GM12878 (cell line): Measurements from ENCODE around the gene PSMD1. TPM values are rescaled to one million over a fixed set of nuclear protein-coding genes. Genes with fewer than 3 reads are reported as not detected.

Source experiments
- ATAC-seq: fragments of 200-7000 bp; cut with Tn5 transposase; 3 replicates; pipeline ENCODE4 v1.9.1; 2020; ENCODE audit warnings: mild to moderate bottlenecking, moderate library complexity
- BruUV-seq: library from RNA; stranded (reverse); fragments of 400-500 nt; replicated peaks from 2 replicates; lab custom pipeline; 2021; lab: Mats Ljungman, UMichigan
- CTCF ChIA-PET: fragments of 300-600 bp; sonication (Branson Sonifier 250); formaldehyde crosslinking; extraction: SDS; loops from one replicate; lab custom pipeline; 2021; ENCODE audit warnings: inconsistent platforms; lab: Yijun Ruan, JAX
- POLR2A ChIA-PET: fragments of 350-600 bp; formaldehyde crosslinking; extraction: SDS; loops from one replicate; lab custom pipeline; 2021; ENCODE audit warnings: inconsistent platforms; lab: Charles Lee
- RAD21 ChIA-PET: fragments of 300-600 bp; sonication (Branson Sonifier 250); formaldehyde crosslinking; loops from one replicate; lab custom pipeline; 2023; ENCODE audit warnings: antibody characterized with exemption; ENCODE audit not compliant: unreplicated experiment; lab: Charles Lee
- SMC1A ChIA-PET: fragments of 300-600 bp; sonication (Branson Sonifier 250); formaldehyde crosslinking; loops from one replicate; lab custom pipeline; 2023; ENCODE audit not compliant: unreplicated experiment, uncharacterized antibody; lab: Charles Lee
- DNase-seq: peaks from one replicate; pipeline ENCODE4 v3.0.0-alpha.2; 2011; ENCODE audit warnings: low read depth, low spot score
- FAIRE-seq: peaks from 3 replicates; lab custom pipeline; 2011; peaks lifted over from hg19 to GRCh38; lab: Jason Lieb, UNC
- H2AFZ ChIP-seq: 2 replicates; pipeline ENCODE4 v1.6.0; 2011; ENCODE audit warnings: low read depth, low read length, control low read depth; ENCODE audit not compliant: control insufficient read depth
- H3K27ac ChIP-seq: 2 replicates; pipeline ENCODE4 v1.5.1; 2011; ENCODE audit warnings: control low read depth; ENCODE audit not compliant: control insufficient read depth, insufficient read depth
- H3K27me3 ChIP-seq, 2 experiments: replicated peaks in 1 of 2; 2 replicates each; pipeline versions ENCODE4 v1.6.0 to v1.6.1; 2011; ENCODE audit warnings: low read length in 1 of 2; ENCODE audit not compliant: control insufficient read depth in 2 of 2, insufficient read depth in 2 of 2
- H3K36me3 ChIP-seq, 2 experiments: 2 replicates each; pipeline ENCODE4 v1.5.1; 2011; ENCODE audit warnings: low read length in 1 of 2; ENCODE audit not compliant: control insufficient read depth in 2 of 2, insufficient read depth in 2 of 2
- H3K4me1 ChIP-seq: 2 replicates; pipeline ENCODE4 v1.6.1; 2011; ENCODE audit warnings: mild to moderate bottlenecking, low read length, moderate library complexity, mixed read lengths; ENCODE audit not compliant: control insufficient read depth, insufficient read depth
- H3K4me2 ChIP-seq: 2 replicates; pipeline ENCODE4 v1.6.0; 2011; ENCODE audit warnings: control low read depth; ENCODE audit not compliant: control insufficient read depth, insufficient read depth
- H3K4me3 ChIP-seq: fragments of 200-600 bp; sonication (generic); 2 replicates; pipeline ENCODE4 v1.5.1; 2016
- H3K79me2 ChIP-seq: 2 replicates; pipeline ENCODE4 v1.6.0; 2011; ENCODE audit warnings: low read length; ENCODE audit not compliant: control insufficient read depth, insufficient read depth
- H3K9ac ChIP-seq: 2 replicates; pipeline ENCODE4 v1.8.0; 2011; ENCODE audit warnings: low read length, control low read depth, mixed read lengths; ENCODE audit not compliant: control insufficient read depth, insufficient read depth
- H3K9me3 ChIP-seq: replicated peaks from 3 replicates; pipeline ENCODE4 v1.5.1; 2011; ENCODE audit warnings: mild to moderate bottlenecking, low read length; ENCODE audit not compliant: control insufficient read depth, insufficient read depth
- H4K20me1 ChIP-seq: 2 replicates; pipeline ENCODE4 v1.6.0; 2011; ENCODE audit not compliant: control insufficient read depth, insufficient read depth
- ATF3 ChIP-seq: IDR thresholded peaks from 2 replicates; pipeline ENCODE4 v1.6.1; 2011; ENCODE audit warnings: low read depth, mild to moderate bottlenecking, low read length, moderate library complexity, borderline replicate concordance; ENCODE audit errors: extremely low read depth
- KDM1A ChIP-seq: fragments of 200-600 bp; sonication (generic); IDR thresholded peaks from 2 replicates; pipeline ENCODE4 v1.6.1; 2016; ENCODE audit warnings: borderline replicate concordance
- PBX3 ChIP-seq: IDR thresholded peaks from 2 replicates; pipeline ENCODE4 v1.6.1; 2011; ENCODE audit warnings: mild to moderate bottlenecking, low read depth, low read length, moderate library complexity; ENCODE audit not compliant: insufficient replicate concordance
- RB1 ChIP-seq: fragments of 450-650 bp; formaldehyde crosslinking; IDR thresholded peaks from 2 replicates; pipeline ENCODE4 v1.6.1; 2017; ENCODE audit warnings: mild to moderate bottlenecking, borderline replicate concordance
- WGBS: methylation state at CpG from one replicate; pipeline ENCODE4 v1.1.6; 2016; ENCODE audit warnings: low lambda C conversion rate; ENCODE audit not compliant: insufficient replicate concordance, insufficient coverage; ENCODE audit errors: missing lambda C conversion rate; 5-methylcytosine and 5-hydroxymethylcytosine counted together
- in situ Hi-C: fragments of 300-500 bp; cut with MboI; formaldehyde crosslinking; loops from 9 replicates; pipeline ENCODE4 v1.14.3; 2018; ENCODE audit warnings: mixed read lengths
- intact Hi-C: fragments of 100-400 bp; cut with micrococcal nuclease; formaldehyde crosslinking; loops from one replicate; pipeline ENCODE4 v1.14.2; 2022; ENCODE audit not compliant: unreplicated experiment
- polyA plus RNA-seq, 11 experiments: library from polyadenylated mRNA; depleted of rRNA in 4 of 11; unstranded in 6 of 11; stranded (reverse) in 5 of 11; fragments of >200 nt; fragmentation: Nextera tagmentation in 4 of 11; fragmentation: Illumina TruSeq in 1 of 11; extraction: Ambion mirVana in 4 of 11; extraction: Trizol in 1 of 11; gene quantifications; 1 replicate in 1 of 11; 2 replicates in 10 of 11; pipeline versions ENCODE4 v1.2.1 to v1.2.3, GENCODE V29; 2011 to 2016; ENCODE audit warnings: inconsistent platforms in 2 of 11, missing spikeins in 2 of 11, low read depth in 1 of 11
- total RNA-seq, 4 experiments: library from RNA; depleted of rRNA in 3 of 4; stranded (reverse); fragments of >200 nt in 3 of 4; fragmentation: Illumina TruSeq in 1 of 4; extraction: Trizol in 1 of 4; gene quantifications; 2 replicates each; pipeline versions ENCODE4 v1.2.1 to v1.2.3, GENCODE V29; 2013 to 2021

The PSMD1 gene
- total and polyA plus RNA-seq, 10 of the 15 experiments (the other 5 are each of a cell fraction or from before 2014, with no cell fraction given): 87.4 to 220 (median 139) TPM

- no peaks in the 10 kb centered on the region for H3K27me3 ChIP-seq
- H3K9me3 ChIP-seq: no peaks in the 10 kb centered on the region
- H3K4me1 ChIP-seq: no peaks in the 10 kb centered on the region
- SMC1A ChIA-PET: interaction anchor here (0.8 to 1.9 kb wide), 2 partner anchors 17 to 35 kb away, joined by 3 to 5 read pairs; no protein-coding TSS in a partner anchor
- H3K27ac ChIP-seq: no peak overlapping the region
- FAIRE-seq (no peak), ATAC-seq (no peak), DNase-seq (no peak)
- no peak overlapping the region for H3K4me3 ChIP-seq
- 69% methylated on average over 2 of the region's 2 CpGs for WGBS
- intact Hi-C loops (no loop called here), in situ Hi-C loops (no loop called here)
- H3K4me2 ChIP-seq: no peak overlapping the region
- H3K79me2 ChIP-seq: no peaks in the 10 kb centered on the region
- BruUV-seq: no TSS peak
- no peak for TF ChIP-seq KDM1A
- TF ChIP-seq RB1: no peak
- no peak for TF ChIP-seq PBX3
- no peak for TF ChIP-seq ATF3
- H3K9ac ChIP-seq: no peak overlapping the region
- peaks cover 1 to 3% of the 10 kb centered on the region in 2 experiments; a peak in 3 of 4 replicates for H3K36me3 ChIP-seq
- CTCF ChIA-PET: interaction anchor here (1.3 to 1.8 kb wide), 2 partner anchors 43 to 265 kb away, joined by 3 to 5 read pairs; no protein-coding TSS in a partner anchor
- H4K20me1 ChIP-seq: no peaks in the 10 kb centered on the region
- H2AFZ ChIP-seq: no peak overlapping the region
- RAD21 ChIA-PET: no interaction called here
- POLR2A ChIA-PET: no interaction called here
Measured at GRCh38 chr2:231146665-231147064, 90.0 kb downstream of the PSMD1 start.
